HG03175 (cell line): ENCODE data around the gene FYB1.

Experiments used
- ATAC-seq: cut with Tn5 transposase; IDR thresholded peaks from one replicate; pipeline ENCODE4 v1.9.1; 2021; ENCODE audit warnings: mild to moderate bottlenecking, moderate library complexity; ENCODE audit not compliant: unreplicated experiment

FYB1 gene

GRCh38 chr5:39062104-39062503 is 157.3 kb downstream of the FYB1 start:
- ATAC-seq, result no peak

GRCh38 chr5:39059064-39059463 is 160.3 kb downstream of the FYB1 start:
- no peak for ATAC-seq

GRCh38 chr5:39058178-39058921 is 161.0 kb downstream of the FYB1 start:
- ATAC-seq, result peak; percentile 79

- peak; percentile 52 for ATAC-seq
These were observed 161.6 kb downstream of the FYB1 start for GRCh38 chr5:39057734-39058133.

GRCh38 chr5:39055768-39056398 is 163.5 kb downstream of the FYB1 start:
- no peak for ATAC-seq
